ENCODE data around the gene ASXL2. TPM values are rescaled to one million over a fixed set of nuclear protein-coding genes. Genes with fewer than 3 reads are reported as not detected.

The ASXL2 gene
- total RNA-seq, 1 experiment from 2014 or later: 32.7 TPM

DNA sequence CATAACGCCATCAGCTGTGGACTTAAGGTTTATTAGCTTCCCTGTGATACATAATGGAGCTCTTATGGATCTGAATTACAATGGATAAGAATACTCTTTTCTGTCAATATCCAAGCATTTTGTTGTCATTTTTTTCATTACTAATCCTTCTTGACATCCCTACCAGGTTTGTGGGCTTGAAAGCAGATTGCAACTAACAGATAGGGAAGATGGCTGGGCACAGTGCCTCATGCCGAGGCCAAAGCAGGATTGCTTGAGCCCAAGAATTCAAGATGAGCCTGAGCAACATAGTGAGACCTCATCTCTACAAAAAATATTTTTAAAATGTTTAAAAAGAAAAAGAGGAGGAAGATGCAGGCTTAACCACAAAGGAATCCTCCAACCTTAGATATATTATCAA is 42.4 kb downstream of the ASXL2 start:
- Histone ChIP-seq H2AFZ (ENCODE audit: low read length) (no peak overlapping the region), H3K79me1 (ENCODE audit: insufficient read depth, low read depth, low read length, poor library complexity, severe bottlenecking) (peaks cover 7% of the 10 kb centered on the region), H3K4me2 (ENCODE audit: insufficient read depth, insufficient read length, low read length) (no peak overlapping the region), H2BK5ac (ENCODE audit: insufficient read length, low read length) (no peak overlapping the region), H4K91ac (ENCODE audit: insufficient read length, low read depth, low read length) (no peak overlapping the region), H3K23me2 (ENCODE audit: insufficient read length, low read depth, low read length, poor library complexity, severe bottlenecking) (no peaks in the 10 kb centered on the region), H2BK15ac (ENCODE audit: low read depth, low read length) (no peak overlapping the region), H3K9ac (ENCODE audit: extremely low read depth, insufficient read length, low read length) (no peak overlapping the region), H3K14ac (ENCODE audit: insufficient read depth, low read length) (no peak overlapping the region), H4K5ac (ENCODE audit: insufficient read length, low read depth, low read length) (no peak overlapping the region), H2AK5ac (ENCODE audit: insufficient read length, low read length) (no peak overlapping the region), H3K9me3 (ENCODE audit: control insufficient read depth, low read depth, low read length) (no peaks in the 10 kb centered on the region), H4K20me1 (ENCODE audit: control insufficient read depth, insufficient read depth, insufficient read length) (no peaks in the 10 kb centered on the region), H2BK120ac (ENCODE audit: low read depth, low read length, poor library complexity, severe bottlenecking) (no peak overlapping the region), H3T11ph (ENCODE audit: low read length) (no peak overlapping the region), H3K18ac (ENCODE audit: insufficient read length, low read depth, low read length) (no peak overlapping the region), H4K8ac (replicated peaks; ENCODE audit: insufficient read length, low read depth, low read length) (no peak overlapping the region), H2BK12ac (ENCODE audit: insufficient read length, low read depth, low read length) (no peak overlapping the region), H3K27ac (ENCODE audit: insufficient read length, low read depth, low read length) (no peak overlapping the region), H3K27me3 (ENCODE audit: insufficient read depth, low read length) (no peaks in the 10 kb centered on the region), H3K79me2 (ENCODE audit: insufficient read depth, low read length) (no peaks in the 10 kb centered on the region), H3K4ac (ENCODE audit: low read depth, low read length) (no peak overlapping the region), H3K56ac (ENCODE audit: insufficient read length, low read depth, low read length) (no peak overlapping the region), H2BK20ac (ENCODE audit: low read depth, low read length, poor library complexity, severe bottlenecking) (no peak overlapping the region), H3K4me1 (ENCODE audit: insufficient read depth, low read length) (no peaks in the 10 kb centered on the region), H3K23ac (ENCODE audit: insufficient read length, low read depth, low read length) (no peak overlapping the region)
- Mint-ChIP-seq H3K27me3 (ENCODE audit: low read depth) (no peaks in the 10 kb centered on the region), H3K9me3 (peaks cover 8 to 10% of the 10 kb centered on the region in 2 experiments; a peak in 4 of 5 replicates), H3K4me3 (no peak overlapping the region), H3K4me1 (peaks cover 0 to 4% of the 10 kb centered on the region in 2 experiments; a peak in 1 of 4 replicates), H3K36me3 (ENCODE audit: insufficient read depth in 1 of 3, low read depth in 3 of 3) (peaks cover 22 to 31% (median 27%) of the 10 kb centered on the region in 3 experiments), H3K27ac (no peak overlapping the region)
- TF ChIP-seq, protein P1, sequence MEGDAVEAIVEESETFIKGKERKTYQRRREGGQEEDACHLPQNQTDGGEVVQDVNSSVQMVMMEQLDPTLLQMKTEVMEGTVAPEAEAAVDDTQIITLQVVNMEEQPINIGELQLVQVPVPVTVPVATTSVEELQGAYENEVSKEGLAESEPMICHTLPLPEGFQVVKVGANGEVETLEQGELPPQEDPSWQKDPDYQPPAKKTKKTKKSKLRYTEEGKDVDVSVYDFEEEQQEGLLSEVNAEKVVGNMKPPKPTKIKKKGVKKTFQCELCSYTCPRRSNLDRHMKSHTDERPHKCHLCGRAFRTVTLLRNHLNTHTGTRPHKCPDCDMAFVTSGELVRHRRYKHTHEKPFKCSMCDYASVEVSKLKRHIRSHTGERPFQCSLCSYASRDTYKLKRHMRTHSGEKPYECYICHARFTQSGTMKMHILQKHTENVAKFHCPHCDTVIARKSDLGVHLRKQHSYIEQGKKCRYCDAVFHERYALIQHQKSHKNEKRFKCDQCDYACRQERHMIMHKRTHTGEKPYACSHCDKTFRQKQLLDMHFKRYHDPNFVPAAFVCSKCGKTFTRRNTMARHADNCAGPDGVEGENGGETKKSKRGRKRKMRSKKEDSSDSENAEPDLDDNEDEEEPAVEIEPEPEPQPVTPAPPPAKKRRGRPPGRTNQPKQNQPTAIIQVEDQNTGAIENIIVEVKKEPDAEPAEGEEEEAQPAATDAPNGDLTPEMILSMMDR (conservative IDR thresholded peaks at IDR 0.05): no peak
- WGBS (ENCODE audit: extremely low coverage, insufficient read length, low lambda C conversion rate): no CpG with 5 or more reads among the region's 2 CpGs
- no peak for DNase-seq
